NCI-H2107 treated with DMSO at 0.1 percent for 48 hours (cell line): ENCODE measurements around the gene CAMSAP1.

Experiments used
- DNase-seq: peaks from one replicate; lab custom pipeline; 2025; ENCODE audit not compliant: unreplicated experiment; lab: John Stamatoyannopoulos, UW

CAMSAP1 gene

GRCh38 chr9:135941288-135941995 is 34.1 kb upstream of the CAMSAP1 start:
- DNase-seq: no peak

GRCh38 chr9:135939351-135940265 is 32.3 kb upstream of the CAMSAP1 start:
- no peak for DNase-seq

- no peak for DNase-seq
These were observed 30.5 kb upstream of the CAMSAP1 start for GRCh38 chr9:135937521-135938489.

- no peak for DNase-seq
These were observed 25.8 kb upstream of the CAMSAP1 start for GRCh38 chr9:135933114-135933513.

GRCh38 chr9:135932656-135933055 is 25.3 kb upstream of the CAMSAP1 start:
- no peak for DNase-seq

GRCh38 chr9:135931349-135931820 is 24.0 kb upstream of the CAMSAP1 start:
- DNase-seq: no peak

GRCh38 chr9:135930446-135931345 is 23.4 kb upstream of the CAMSAP1 start:
- no peak for DNase-seq

- DNase-seq: no peak
These were observed 22.5 kb upstream of the CAMSAP1 start for GRCh38 chr9:135929656-135930445.

- DNase-seq: no peak
These were observed 21.6 kb upstream of the CAMSAP1 start for GRCh38 chr9:135928731-135929655.

GRCh38 chr9:135928074-135928730 is 20.9 kb upstream of the CAMSAP1 start:
- no peak for DNase-seq

GRCh38 chr9:135927195-135928013 is 20.1 kb upstream of the CAMSAP1 start:
- no peak for DNase-seq

- DNase-seq: no peak
These were observed 19.3 kb upstream of the CAMSAP1 start for GRCh38 chr9:135926402-135927194.

- DNase-seq: no peak
These were observed 18.3 kb upstream of the CAMSAP1 start for GRCh38 chr9:135925496-135926133.

GRCh38 chr9:135924628-135925338 is 17.4 kb upstream of the CAMSAP1 start:
- DNase-seq: no peak

- no peak for DNase-seq
These were observed 16.2 kb upstream of the CAMSAP1 start for GRCh38 chr9:135923508-135923907.
